SK-N-SH (cell line): ENCODE results near the gene CYP27A1. TPM values are rescaled to one million over a fixed set of nuclear protein-coding genes. Genes with fewer than 3 reads are reported as not detected.

Experiments used
- CTCF ChIA-PET: fragments of 300-600, 350-600 bp; formaldehyde crosslinking; extraction: SDS; loops from one replicate; lab custom pipeline; 2021; lab: Yijun Ruan, JAX
- POLR2A ChIA-PET: fragments of 350-600 bp; sonication (Branson Sonifier 250); formaldehyde crosslinking; extraction: SDS; loops from one replicate; lab custom pipeline; 2020; ENCODE audit warnings: antibody characterized with exemption, inconsistent platforms; lab: Yijun Ruan, JAX
- DNase-seq: peaks from one replicate; pipeline ENCODE4 v3.0.0; 2012
- H2AFZ ChIP-seq: fragments of 200-600 bp; sonication (generic); 2 replicates; pipeline ENCODE4 v1.8.1; 2016; ENCODE audit warnings: antibody characterized with exemption, mild to moderate bottlenecking, low read depth
- H3F3A ChIP-seq: fragments of 200-600 bp; sonication (generic); replicated peaks from 2 replicates; pipeline ENCODE3; 2016; ENCODE audit warnings: antibody characterized with exemption, mild to moderate bottlenecking; ENCODE audit not compliant: insufficient read depth
- H3K27ac ChIP-seq, 2 experiments: fragments of 200-500 bp in 1 of 2; fragments of 200-600 bp in 1 of 2; sonication (Bioruptor generic) in 1 of 2; sonication (generic), shearing (Covaris generic) in 1 of 2; 2 replicates each; pipeline versions ENCODE4 v1.5.1 to v1.6.1; 2014 to 2016; ENCODE audit warnings: low read depth in 2 of 2, inconsistent platforms in 1 of 2, low read length in 1 of 2, mild to moderate bottlenecking in 1 of 2, mixed read lengths in 1 of 2
- H3K27me3 ChIP-seq: fragments of 200-600 bp; sonication (generic), shearing (Covaris generic); 2 replicates; pipeline ENCODE4 v1.6.1; 2016; ENCODE audit warnings: mixed run types; ENCODE audit not compliant: insufficient read depth
- H3K36me3 ChIP-seq, 2 experiments: fragments of 200-500 bp in 1 of 2; fragments of 200-600 bp in 1 of 2; sonication (Bioruptor generic) in 1 of 2; sonication (generic) in 1 of 2; replicated peaks in 1 of 2; 2 replicates each; pipeline versions ENCODE3 to v1.5.1; 2014 to 2016; ENCODE audit warnings: low read length in 1 of 2, mild to moderate bottlenecking in 1 of 2; ENCODE audit not compliant: insufficient read depth in 2 of 2, control insufficient read depth in 1 of 2
- H3K4me1 ChIP-seq, 2 experiments: fragments of 200-500 bp in 1 of 2; fragments of 200-600 bp in 1 of 2; sonication (Bioruptor generic) in 1 of 2; sonication (generic), shearing (Covaris generic) in 1 of 2; 2 replicates each; pipeline versions ENCODE4 v1.5.1 to v1.6.1; 2014 to 2016; ENCODE audit warnings: low read depth in 1 of 2, low read length in 1 of 2, mixed run types in 1 of 2; ENCODE audit not compliant: insufficient read depth in 2 of 2, control insufficient read depth in 1 of 2
- H3K4me2 ChIP-seq: fragments of 200-600 bp; sonication (generic), shearing (Covaris generic); 2 replicates; pipeline ENCODE4 v1.6.1; 2017; ENCODE audit warnings: mixed run types
- H3K4me3 ChIP-seq, 2 experiments: fragments of 200-500 bp in 1 of 2; fragments of 200-600 bp in 1 of 2; sonication (Bioruptor generic) in 1 of 2; sonication (generic), shearing (Covaris generic) in 1 of 2; 2 replicates each; pipeline versions ENCODE4 v1.5.1 to v1.8.1; 2014 to 2016; ENCODE audit warnings: low read depth in 2 of 2, inconsistent platforms in 1 of 2, low read length in 1 of 2, mild to moderate bottlenecking in 1 of 2, mixed read lengths in 1 of 2, moderate library complexity in 1 of 2
- H3K79me2 ChIP-seq: fragments of 200-600 bp; sonication (generic); 2 replicates; pipeline ENCODE4 v1.8.1; 2017; ENCODE audit warnings: mild to moderate bottlenecking; ENCODE audit not compliant: insufficient read depth
- H3K9ac ChIP-seq: fragments of 200-600 bp; sonication (generic); 2 replicates; pipeline ENCODE4 v1.6.1; 2017; ENCODE audit warnings: mixed run types
- H3K9me2 ChIP-seq: fragments of 200-600 bp; sonication (generic); 2 replicates; pipeline ENCODE4 v1.6.1; 2017; ENCODE audit warnings: mixed run types
- H3K9me3 ChIP-seq: fragments of 200-600 bp; sonication (generic); 2 replicates; pipeline ENCODE4 v1.6.1; 2017; ENCODE audit warnings: mixed run types, mild to moderate bottlenecking, moderate library complexity
- H4K20me1 ChIP-seq: fragments of 200-600 bp; sonication (generic); 2 replicates; pipeline ENCODE4 v1.6.1; 2017; ENCODE audit warnings: mild to moderate bottlenecking, mixed run types; ENCODE audit not compliant: insufficient read depth
- IRF3 ChIP-seq: fragments of 150-350 bp; IDR thresholded peaks from 2 replicates; pipeline ENCODE4 v1.6.1; 2016; ENCODE audit warnings: mild to moderate bottlenecking, low read depth, low read length
- NFIC ChIP-seq: IDR thresholded peaks from 2 replicates; pipeline ENCODE4 v1.4.0; 2012; ENCODE audit warnings: borderline replicate concordance
- NRF1 ChIP-seq: IDR thresholded peaks from 2 replicates; pipeline ENCODE4 v1.6.1; 2012; ENCODE audit warnings: low read depth, mild to moderate bottlenecking, low read length
- PBX3 ChIP-seq: IDR thresholded peaks from 2 replicates; pipeline ENCODE4; 2012
- RCOR1 ChIP-seq: fragments of 150-350 bp; IDR thresholded peaks from 2 replicates; pipeline ENCODE4 v1.6.1; 2017; ENCODE audit warnings: antibody characterized with exemption, low read length
- RXRA ChIP-seq: IDR thresholded peaks from 2 replicates; pipeline ENCODE4 v1.4.0; 2012; ENCODE audit warnings: low read depth, mild to moderate bottlenecking, borderline replicate concordance
- SMC3 ChIP-seq: IDR thresholded peaks from 2 replicates; pipeline ENCODE4 v1.6.1; 2012; ENCODE audit warnings: low read depth, low read length, improper control_type of control experiment
- TAF1 ChIP-seq: IDR thresholded peaks from 2 replicates; pipeline ENCODE4 v1.6.1; 2012; ENCODE audit warnings: low read depth, mild to moderate bottlenecking, low read length, moderate library complexity, borderline replicate concordance
- TEAD4 ChIP-seq: IDR thresholded peaks from 2 replicates; pipeline ENCODE4 v1.4.0; 2012; ENCODE audit warnings: mild to moderate bottlenecking, borderline replicate concordance; ENCODE audit not compliant: insufficient read depth
- USF2 ChIP-seq: fragments of 150-350 bp; IDR thresholded peaks from 2 replicates; pipeline ENCODE4 v1.6.1; 2017; ENCODE audit warnings: antibody characterized with exemption, low read length, low read depth, borderline replicate concordance
- WGBS: methylation state at CpG from one replicate; pipeline ENCODE4 v1.1.6; 2017; ENCODE audit warnings: low lambda C conversion rate; 5-methylcytosine and 5-hydroxymethylcytosine counted together
- polyA plus RNA-seq, 3 experiments: library from polyadenylated mRNA; depleted of rRNA; stranded (reverse); fragments of >200 nt; gene quantifications; 2 replicates each; pipeline ENCODE4 v1.2.3, GENCODE V29; 2012
- TF ChIP-seq, protein P1 (sequence below): IDR thresholded peaks from 2 replicates; pipeline ENCODE4 v1.4.0; 2012; ENCODE audit warnings: low read depth

The CYP27A1 gene
- polyA plus RNA-seq, 1 of the 3 experiments (the other 2 are of a cell fraction) = 0.54 TPM

DNA sequence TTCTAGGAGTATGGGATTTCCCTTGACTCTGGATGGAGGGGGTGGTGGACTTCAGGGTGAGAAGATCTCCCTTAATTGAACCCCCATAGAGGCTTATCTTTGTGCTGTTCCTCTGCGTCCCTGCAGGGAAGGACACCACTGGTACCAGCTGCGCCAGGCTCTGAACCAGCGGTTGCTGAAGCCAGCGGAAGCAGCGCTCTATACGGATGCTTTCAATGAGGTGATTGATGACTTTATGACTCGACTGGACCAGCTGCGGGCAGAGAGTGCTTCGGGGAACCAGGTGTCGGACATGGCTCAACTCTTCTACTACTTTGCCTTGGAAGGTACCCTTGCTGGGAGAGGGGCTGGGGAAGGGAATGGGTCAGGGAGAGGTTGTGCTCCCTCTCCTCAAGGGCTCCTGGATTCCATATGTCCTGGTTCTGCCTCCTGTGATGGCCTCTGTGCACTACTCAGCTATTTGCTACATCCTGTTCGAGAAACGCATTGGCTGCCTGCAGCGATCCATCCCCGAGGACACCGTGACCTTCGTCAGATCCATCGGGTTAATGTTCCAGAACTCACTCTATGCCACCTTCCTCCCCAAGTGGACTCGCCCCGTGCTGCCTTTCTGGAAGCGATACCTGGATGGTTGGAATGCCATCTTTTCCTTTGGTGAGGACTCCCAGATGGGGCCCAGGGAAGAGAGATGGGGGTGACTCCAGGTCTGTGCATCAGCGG lies 30.3 kb downstream of the CYP27A1 start:
- Histone ChIP-seq H3K79me2 (no peaks in the 10 kb centered on the region), H3K36me3 (no peaks in the 10 kb centered on the region), H3K4me1 (no peaks in the 10 kb centered on the region; a peak in 1 of 4 replicates), H3K4me3 (no peak overlapping the region), H3K4me2 (no peak overlapping the region), H3K9me2 (no peaks in the 10 kb centered on the region), H2AFZ (no peak overlapping the region), H3K27me3 (no peaks in the 10 kb centered on the region; the same call in 1 of the 2 replicates), H4K20me1 (no peaks in the 10 kb centered on the region), H3F3A (no peaks in the 10 kb centered on the region), H3K27ac (no peak overlapping the region), H3K9ac (no peak overlapping the region), H3K9me3 (no peaks in the 10 kb centered on the region)
- ChIA-PET POLR2A (no interaction called here), CTCF (interaction anchor here (1.3 kb wide), 1 partner anchor 168 kb away, joined by 3 read pairs; no protein-coding TSS in a partner anchor)
- TF ChIP-seq SMC3 = no peak
- WGBS = 87% methylated on average over 19 of the region's 21 CpGs
- no peak for DNase-seq

DNA sequence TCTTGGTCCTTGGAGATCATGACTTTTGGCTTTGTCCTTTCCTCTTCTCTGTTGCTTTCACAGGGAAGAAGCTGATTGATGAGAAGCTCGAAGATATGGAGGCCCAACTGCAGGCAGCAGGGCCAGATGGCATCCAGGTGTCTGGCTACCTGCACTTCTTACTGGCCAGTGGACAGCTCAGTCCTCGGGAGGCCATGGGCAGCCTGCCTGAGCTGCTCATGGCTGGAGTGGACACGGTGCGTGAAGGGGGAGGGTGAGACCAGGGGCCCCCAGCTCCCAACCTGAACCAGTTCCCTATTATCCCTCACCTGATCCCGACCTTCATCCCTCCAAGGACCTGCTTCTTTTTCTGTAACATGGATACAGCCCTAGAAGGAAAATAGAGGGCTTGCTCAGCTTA lies 30.9 kb downstream of the CYP27A1 start:
- TF ChIP-seq RXRA = no peak
- no peak for TF ChIP-seq IRF3
- TF ChIP-seq TEAD4 = no peak
- no peak for TF ChIP-seq SMC3
- TF ChIP-seq NRF1 = no peak
- no peak for TF ChIP-seq USF2
- no peak for TF ChIP-seq NFIC
- TF ChIP-seq PBX3 = no peak
- no peak for TF ChIP-seq TAF1
- TF ChIP-seq, protein P1, sequence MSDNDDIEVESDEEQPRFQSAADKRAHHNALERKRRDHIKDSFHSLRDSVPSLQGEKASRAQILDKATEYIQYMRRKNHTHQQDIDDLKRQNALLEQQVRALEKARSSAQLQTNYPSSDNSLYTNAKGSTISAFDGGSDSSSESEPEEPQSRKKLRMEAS = no peak
- no peak for TF ChIP-seq RCOR1
- no peak overlapping the region for H2AFZ ChIP-seq
- H4K20me1 ChIP-seq = no peaks in the 10 kb centered on the region
- H3K9me3 ChIP-seq = no peaks in the 10 kb centered on the region
- H3K9ac ChIP-seq = no peak overlapping the region
- no peaks in the 10 kb centered on the region for H3K79me2 ChIP-seq
- no peaks in the 10 kb centered on the region for H3F3A ChIP-seq
- no peak overlapping the region for H3K27ac ChIP-seq
- H3K9me2 ChIP-seq = no peaks in the 10 kb centered on the region
- H3K27me3 ChIP-seq = no peaks in the 10 kb centered on the region; the same call in 1 of the 2 replicates
- no peak overlapping the region for H3K4me2 ChIP-seq
- 56% methylated on average over 5 of the region's 5 CpGs for WGBS
- DNase-seq = no peak
- H3K4me3 ChIP-seq = no peak overlapping the region
- H3K4me1 ChIP-seq = no peaks in the 10 kb centered on the region; a peak in 1 of 4 replicates
- POLR2A ChIA-PET = no interaction called here
- CTCF ChIA-PET = no interaction called here
- no peaks in the 10 kb centered on the region for H3K36me3 ChIP-seq
